Measurements from ENCODE around the gene CD2AP. TPM values are rescaled to one million over a fixed set of nuclear protein-coding genes. Genes with fewer than 3 reads are reported as not detected.
"Not testable (repeated sequence)": the region's sequence is repeated elsewhere in the genome, so short reads cannot be mapped to it uniquely, and the experiment has no call there.

Gene CD2AP
- total RNA-seq, 2 experiments from 2014 or later, result 28.3 to 29.2 TPM

- ChIA-PET POLR2A (no interaction called here), CTCF (no interaction called here)
- ATAC-seq (no peak), DNase-seq (no peak)
- H3K27ac Mint-ChIP-seq, result no peak overlapping the region
- no peaks in the 10 kb centered on the region for H3K9me3 Mint-ChIP-seq
- no peaks in the 10 kb centered on the region for H3K27me3 Mint-ChIP-seq
- intact Hi-C loops (cut with micrococcal nuclease), result no loop called here
- H3K4me1 Mint-ChIP-seq (ENCODE audit: low read depth), result peaks cover 23% of the 10 kb centered on the region
- no peak overlapping the region for H3K4me3 Mint-ChIP-seq
- no peak for TF ChIP-seq CTCF (IDR thresholded peaks at IDR 0.05)
- peaks cover 39% of the 10 kb centered on the region for H3K36me3 Mint-ChIP-seq (ENCODE audit: low read depth)
Measured at GRCh38 chr6:47536816-47537401, 59.3 kb downstream of the CD2AP start.

- CTCF ChIA-PET, result interaction anchor here (1.0 kb wide), 1 partner anchor 132 kb away, joined by 3 read pairs; no protein-coding TSS in a partner anchor
- peaks cover 7% of the 10 kb centered on the region for H3K9me3 Mint-ChIP-seq
- no peak for TF ChIP-seq CTCF (IDR thresholded peaks at IDR 0.05)
- no peaks in the 10 kb centered on the region for H3K27me3 Mint-ChIP-seq
- intact Hi-C loops (cut with micrococcal nuclease), result no loop called here
- no peak for ATAC-seq
- DNase-seq, result no peak
- H3K4me1 Mint-ChIP-seq (ENCODE audit: low read depth), result peaks cover 29% of the 10 kb centered on the region
- H3K27ac Mint-ChIP-seq, result no peak overlapping the region
- H3K4me3 Mint-ChIP-seq, result no peak overlapping the region
- H3K36me3 Mint-ChIP-seq (ENCODE audit: low read depth), result peaks cover 62% of the 10 kb centered on the region
- POLR2A ChIA-PET, result interaction anchor here (0.6 kb wide), 1 partner anchor 1189 kb away, joined by 3 read pairs; no protein-coding TSS in a partner anchor
Measured at GRCh38 chr6:47545223-47545622, 67.6 kb downstream of the CD2AP start.

- Mint-ChIP-seq H3K27me3 (no peaks in the 10 kb centered on the region), H3K4me3 (no peak overlapping the region), H3K36me3 (ENCODE audit: low read depth) (peaks cover 57% of the 10 kb centered on the region), H3K9me3 (peaks cover 10% of the 10 kb centered on the region), H3K27ac (peak overlapping the region; percentile 2), H3K4me1 (ENCODE audit: low read depth) (peaks cover 21% of the 10 kb centered on the region)
- POLR2A ChIA-PET, result no interaction called here
- no peak for DNase-seq
- intact Hi-C loops (cut with micrococcal nuclease), result no loop called here
- CTCF ChIA-PET, result interaction anchor here (1.3 kb wide), 1 partner anchor 80 kb away, joined by 3 read pairs; no protein-coding TSS in a partner anchor
- no peak for TF ChIP-seq CTCF (IDR thresholded peaks at IDR 0.05)
- no peak for ATAC-seq
Measured at GRCh38 chr6:47551670-47552069, 74.1 kb downstream of the CD2AP start.

- Mint-ChIP-seq H3K4me1 (ENCODE audit: low read depth) (peaks cover 14% of the 10 kb centered on the region), H3K9me3 (peaks cover 11% of the 10 kb centered on the region), H3K4me3 (no peak overlapping the region), H3K27me3 (no peaks in the 10 kb centered on the region), H3K36me3 (ENCODE audit: low read depth) (peaks cover 57% of the 10 kb centered on the region), H3K27ac (no peak overlapping the region)
- ChIA-PET POLR2A (interaction anchor here (0.6 kb wide), 1 partner anchor 20 kb away, joined by 3 read pairs; no protein-coding TSS in a partner anchor), CTCF (interaction anchor here (1.3 kb wide), 1 partner anchor 80 kb away, joined by 3 read pairs; no protein-coding TSS in a partner anchor)
- ATAC-seq (no peak), DNase-seq (no peak)
- no peak for TF ChIP-seq CTCF (IDR thresholded peaks at IDR 0.05)
- intact Hi-C loops (cut with micrococcal nuclease), result no loop called here
Measured at GRCh38 chr6:47552319-47552718, 74.7 kb downstream of the CD2AP start.

- H3K4me3 Mint-ChIP-seq; DNase-seq; intact Hi-C loops (cut with micrococcal nuclease); ATAC-seq; H3K27ac Mint-ChIP-seq; H3K4me1 Mint-ChIP-seq (ENCODE audit: low read depth); H3K9me3 Mint-ChIP-seq; H3K27me3 Mint-ChIP-seq; POLR2A ChIA-PET: not testable (repeated sequence)
- peaks cover 57% of the 10 kb centered on the region for H3K36me3 Mint-ChIP-seq (ENCODE audit: low read depth)
- CTCF ChIA-PET, result interaction anchor here (1.3 kb wide), 1 partner anchor 45 kb away, joined by 4 read pairs; no protein-coding TSS in a partner anchor
Measured at GRCh38 chr6:47553243-47553642, 75.7 kb downstream of the CD2AP start.

GRCh38 chr6:47556459-47556858 lies 78.9 kb downstream of the CD2AP start:
- intact Hi-C loops (cut with micrococcal nuclease); ATAC-seq; H3K27me3 Mint-ChIP-seq; H3K27ac Mint-ChIP-seq; H3K4me3 Mint-ChIP-seq; DNase-seq; H3K9me3 Mint-ChIP-seq; CTCF ChIA-PET: not testable (repeated sequence)
- POLR2A ChIA-PET, result interaction anchor here (0.6 kb wide), 1 partner anchor 182 kb away, joined by 4 read pairs; no protein-coding TSS in a partner anchor
- Mint-ChIP-seq H3K4me1 (ENCODE audit: low read depth) (peaks cover 11% of the 10 kb centered on the region), H3K36me3 (ENCODE audit: low read depth) (peaks cover 55% of the 10 kb centered on the region)
